Neural progenitor cell (in vitro differentiated cells): ENCODE results near the gene PPP1R36.

ENCODE experiments used
- CTCF ChIP-seq: fragments of 200-600 bp; sonication (generic); IDR thresholded peaks from 2 replicates; pipeline ENCODE4 v1.5.1; 2017; ENCODE audit warnings: antibody characterized with exemption, mild to moderate bottlenecking
- EZH2 ChIP-seq: fragments of 200-600 bp; sonication (generic); IDR thresholded peaks from 2 replicates; pipeline ENCODE4 v1.6.1; 2017; ENCODE audit warnings: antibody characterized with exemption, mild to moderate bottlenecking, moderate library complexity

GRCh38 chr14:64598404-64598803, 48.6 kb downstream of the PPP1R36 start:
- no peak for TF ChIP-seq CTCF
- TF ChIP-seq EZH2, result no peak
